ENCODE measurements around the gene GFOD1.
"Not testable (repeated sequence)": the region's sequence is repeated elsewhere in the genome, so short reads cannot be mapped to it uniquely, and the experiment has no call there.

GFOD1 gene

DNA sequence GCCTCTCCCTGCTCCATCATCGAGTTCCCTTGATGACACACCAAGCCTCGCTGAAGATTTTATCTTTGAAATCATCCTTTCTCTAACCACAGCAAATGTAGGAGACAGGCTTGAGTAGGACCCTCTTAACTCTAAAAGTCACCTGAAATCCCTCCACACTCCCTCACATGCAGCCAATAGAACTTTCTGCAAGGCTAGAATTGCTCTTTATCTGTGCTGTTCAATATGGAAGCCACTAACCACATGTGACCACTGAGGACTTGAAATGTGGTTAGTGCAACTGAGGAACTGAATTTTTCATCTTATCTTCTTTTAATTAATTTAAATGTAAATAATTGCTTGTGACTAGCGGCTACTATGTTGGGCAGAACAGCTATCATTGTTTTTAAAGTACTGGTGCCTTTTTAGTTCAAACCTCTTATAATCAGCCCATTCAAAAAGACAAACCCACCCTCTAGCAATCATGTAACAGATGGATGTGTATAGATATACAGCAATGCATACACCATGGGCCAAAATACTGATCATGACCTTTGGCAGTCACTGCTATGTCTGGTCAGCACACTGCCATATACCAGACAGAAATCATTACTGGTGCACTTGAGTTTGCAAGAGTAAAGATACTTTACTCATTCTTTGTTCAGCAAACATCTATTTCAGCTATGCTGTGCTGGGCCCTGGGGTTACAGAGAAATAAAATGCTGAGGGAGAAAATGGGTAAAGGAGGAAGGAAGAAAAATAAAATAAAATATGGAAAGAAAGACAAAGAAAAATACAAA lies 50.0 kb downstream of the GFOD1 start:
- no peak for DNase-seq

DNA sequence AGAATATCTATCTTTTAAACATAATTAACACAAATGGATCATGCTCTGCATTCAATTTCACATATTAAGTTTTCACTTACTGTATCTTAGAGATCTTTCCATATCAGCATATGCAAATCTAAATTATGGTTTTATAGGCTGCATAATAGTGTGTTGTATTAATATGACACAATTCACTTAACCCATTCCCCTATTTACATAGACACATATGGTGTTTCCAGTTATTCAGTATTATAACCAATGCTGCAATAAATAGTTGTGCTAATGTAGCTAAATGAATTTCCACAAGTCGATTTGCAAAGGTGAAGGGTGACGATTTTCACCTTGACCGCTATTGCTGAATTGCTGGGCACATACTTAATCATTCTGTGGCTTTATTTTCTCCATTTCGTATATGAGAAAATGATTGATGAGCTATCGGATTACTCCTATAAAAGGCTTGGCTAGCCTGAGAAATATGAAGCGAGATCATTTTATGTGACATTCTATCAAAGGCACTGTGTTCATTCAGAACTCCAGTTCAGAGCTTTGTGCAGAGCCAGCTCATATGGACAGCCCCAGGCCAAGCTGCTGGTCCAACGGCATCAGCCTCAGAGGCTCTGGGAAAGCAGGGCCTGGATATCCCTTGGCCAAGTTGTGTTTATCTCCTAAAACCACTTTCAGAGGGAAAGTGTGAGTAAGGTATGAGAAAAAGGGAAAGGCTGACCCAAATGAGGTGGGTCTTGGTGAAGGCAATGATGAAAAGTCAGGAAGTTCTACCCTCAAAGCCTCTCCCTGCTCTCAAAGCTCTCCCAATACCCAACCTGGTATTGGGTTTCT lies 50.8 kb downstream of the GFOD1 start:
- DNase-seq: no peak

DNA sequence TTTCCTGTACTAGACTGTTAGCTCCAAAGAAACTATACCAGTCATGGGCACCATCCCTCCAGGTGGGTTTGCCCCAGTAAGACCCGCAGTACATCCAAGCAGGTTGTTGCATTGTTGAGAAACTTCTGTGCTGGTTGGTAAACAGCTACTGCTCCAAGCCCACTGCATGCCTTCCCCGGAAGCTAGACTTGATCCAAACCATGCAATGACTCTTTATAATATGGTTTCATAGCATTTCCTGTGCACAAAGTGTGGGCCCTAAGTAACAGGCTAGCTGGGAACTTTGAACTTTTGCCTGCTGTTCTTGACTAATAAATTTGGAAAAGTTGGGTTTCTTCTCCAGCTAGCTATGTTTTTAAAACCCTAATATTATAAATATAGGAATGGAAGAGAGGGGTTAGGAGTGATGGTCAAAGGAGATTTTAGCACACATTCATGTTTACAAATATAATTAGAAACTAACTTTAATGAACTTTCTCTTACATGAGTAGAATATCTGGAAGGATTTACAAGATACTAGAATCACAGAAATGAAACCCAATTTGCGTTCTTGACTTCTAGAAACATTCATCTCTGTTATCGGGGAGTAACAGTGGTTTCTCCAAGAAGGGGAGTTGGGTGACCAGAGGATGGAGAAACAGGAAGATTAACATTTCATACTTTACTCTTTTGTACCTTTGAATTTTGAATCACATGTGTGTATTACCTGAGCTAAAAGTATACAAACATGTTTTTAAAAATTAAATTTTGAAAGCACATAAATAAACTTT lies 51.7 kb downstream of the GFOD1 start:
- DNase-seq: no peak

DNA sequence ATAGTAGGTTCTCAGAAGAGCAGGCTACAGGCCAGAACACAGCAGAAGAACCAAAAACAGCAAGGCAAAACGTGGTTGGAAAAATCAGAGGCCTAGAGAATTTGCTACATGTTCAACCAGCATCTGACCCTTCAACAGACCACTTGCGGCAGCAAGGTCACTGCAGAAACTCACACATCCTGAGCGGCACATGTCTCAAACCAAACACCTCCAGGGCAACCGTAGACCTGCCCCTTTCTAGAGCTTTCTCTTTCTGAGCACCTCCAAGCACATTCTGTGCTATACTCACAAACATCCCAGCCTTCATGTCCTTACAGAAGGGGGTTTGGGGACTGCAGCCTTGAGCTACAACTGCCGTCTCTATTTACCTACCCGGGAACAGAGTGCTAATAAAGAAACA lies 52.6 kb downstream of the GFOD1 start:
- no peak for DNase-seq

DNA sequence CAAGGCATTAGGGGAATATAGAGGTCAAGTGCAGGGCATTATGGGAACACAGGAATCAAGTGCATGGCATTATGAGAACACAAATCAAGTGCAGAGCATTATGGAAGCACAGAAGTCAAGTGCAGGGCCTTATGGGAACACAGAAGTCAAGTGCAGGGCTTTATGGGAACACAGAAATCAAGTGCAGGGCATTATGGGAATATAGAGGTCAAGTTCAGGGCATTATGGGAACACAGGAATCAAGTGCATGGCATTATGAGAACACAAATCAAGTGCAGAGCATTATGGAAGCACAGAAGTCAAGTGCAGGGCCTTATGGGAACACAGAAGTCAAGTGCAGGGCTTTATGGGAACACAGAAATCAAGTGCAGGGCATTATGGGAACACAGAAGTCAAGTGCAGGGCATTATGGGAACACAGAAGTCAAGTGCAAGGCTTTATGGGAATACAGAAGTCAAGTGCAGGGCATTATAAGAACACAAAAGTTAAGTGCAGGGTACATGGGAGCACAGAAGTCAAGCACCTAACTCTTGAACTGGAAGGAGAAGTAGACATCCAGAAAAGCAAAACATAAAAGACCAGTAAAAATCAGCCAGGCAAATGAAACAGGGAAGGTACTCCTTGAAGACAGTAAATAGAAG lies 53.1 kb downstream of the GFOD1 start:
- not testable (repeated sequence) for DNase-seq

DNA sequence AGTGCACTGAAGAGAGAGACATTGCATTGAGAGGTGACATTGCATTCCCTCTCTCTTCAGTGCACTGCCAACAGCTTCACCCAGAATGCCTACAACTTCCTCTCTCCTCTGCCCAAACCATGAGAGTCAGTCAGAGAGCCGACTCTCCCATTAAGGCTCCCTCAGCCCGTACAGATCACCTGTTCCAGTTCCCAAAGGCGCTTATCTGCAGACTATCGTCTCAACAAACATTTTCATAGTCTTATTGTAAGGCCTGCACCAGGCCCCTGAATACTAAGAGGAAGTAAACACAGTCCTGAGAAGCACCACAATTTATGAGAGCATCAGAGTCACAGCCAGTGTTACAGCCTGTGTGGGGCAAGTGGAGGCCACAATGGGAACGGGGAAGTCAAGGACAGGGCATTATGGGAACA lies 53.7 kb downstream of the GFOD1 start:
- DNase-seq: no peak

DNA sequence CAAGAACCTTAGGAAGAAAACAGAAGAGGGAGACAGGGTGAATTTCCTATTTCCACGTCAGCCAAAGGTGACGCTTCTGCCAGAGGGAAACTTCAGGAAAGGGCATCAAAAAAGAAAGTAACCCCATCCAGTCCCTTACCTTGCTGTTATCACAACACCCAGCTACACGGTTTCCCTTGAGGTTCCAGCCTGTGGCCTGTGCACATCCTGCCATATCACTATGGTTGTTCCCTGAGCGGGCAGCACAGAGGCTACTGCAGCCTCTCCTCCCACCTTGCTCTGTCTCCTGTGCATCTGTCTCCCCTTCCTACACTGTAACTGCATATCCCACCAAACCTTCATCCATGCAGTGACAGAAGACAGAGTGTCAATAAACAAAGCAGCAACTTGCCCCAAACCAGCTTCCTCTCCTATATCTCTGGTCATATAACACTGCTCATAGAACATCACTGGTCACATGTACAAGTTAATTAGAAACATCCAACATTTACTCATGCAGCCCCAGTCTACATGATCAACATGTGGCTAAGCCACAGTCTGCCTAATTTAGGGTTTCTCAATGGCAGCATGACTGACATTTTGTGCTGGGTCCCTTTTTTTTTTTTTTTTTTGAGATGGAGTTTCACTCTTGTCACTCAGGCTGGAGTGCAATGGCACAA lies 54.7 kb downstream of the GFOD1 start:
- no peak for DNase-seq

DNA sequence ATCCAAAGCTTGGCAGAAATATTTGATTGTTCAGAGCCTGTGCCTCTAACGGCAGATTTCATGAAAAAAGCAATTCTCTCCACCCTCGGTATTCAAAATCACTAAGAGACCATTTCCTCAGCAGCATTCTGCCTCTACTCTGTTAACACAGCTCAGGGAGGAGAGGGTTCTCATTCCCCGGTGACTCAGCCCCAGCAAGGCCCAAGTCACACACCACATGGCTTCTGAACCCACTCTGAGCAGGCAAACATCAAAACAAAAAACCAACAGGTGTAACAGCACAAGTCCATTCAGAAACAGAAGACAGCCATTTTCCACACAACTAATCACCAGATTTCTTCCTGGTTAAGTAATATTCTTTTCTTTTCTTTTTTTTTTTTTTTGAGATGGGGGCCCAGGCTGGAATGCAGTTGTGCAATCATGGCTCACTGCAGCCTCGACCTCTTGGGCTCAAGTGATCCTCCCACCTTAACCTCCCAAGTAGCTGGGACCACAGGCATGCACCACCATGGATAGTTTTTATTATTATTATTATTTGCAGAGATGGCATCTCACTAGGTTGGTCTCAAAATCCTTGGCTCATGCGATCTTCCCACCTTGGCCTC lies 55.4 kb downstream of the GFOD1 start:
- no peak for DNase-seq

DNA sequence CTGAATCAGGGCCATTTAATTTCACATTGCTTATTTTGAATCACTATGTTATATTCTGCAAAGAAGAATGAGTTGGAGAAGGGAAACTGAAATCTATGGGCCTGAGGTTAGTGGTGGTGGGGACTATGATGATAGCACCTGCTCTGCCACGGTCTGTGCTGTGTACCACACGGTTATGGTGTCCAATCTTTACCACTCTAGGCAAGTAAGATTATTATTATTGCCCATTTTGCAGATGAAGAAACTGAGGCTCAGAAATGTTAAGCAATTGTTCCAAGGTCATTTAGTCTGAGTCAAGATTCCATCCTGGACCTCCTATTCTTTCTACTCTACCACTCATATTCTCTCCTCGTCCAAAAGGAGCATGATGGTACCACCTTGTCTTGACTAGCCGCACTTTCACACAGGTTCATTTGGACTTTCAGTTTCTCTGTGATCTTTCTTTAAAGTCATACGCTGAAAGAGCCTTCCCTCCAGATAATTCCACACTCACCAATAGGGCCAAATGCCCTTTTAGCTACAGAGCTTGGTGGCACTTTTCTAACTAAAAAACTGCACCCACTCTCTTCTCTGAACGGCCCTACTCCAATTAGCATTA lies 56.2 kb downstream of the GFOD1 start:
- DNase-seq: no peak

DNA sequence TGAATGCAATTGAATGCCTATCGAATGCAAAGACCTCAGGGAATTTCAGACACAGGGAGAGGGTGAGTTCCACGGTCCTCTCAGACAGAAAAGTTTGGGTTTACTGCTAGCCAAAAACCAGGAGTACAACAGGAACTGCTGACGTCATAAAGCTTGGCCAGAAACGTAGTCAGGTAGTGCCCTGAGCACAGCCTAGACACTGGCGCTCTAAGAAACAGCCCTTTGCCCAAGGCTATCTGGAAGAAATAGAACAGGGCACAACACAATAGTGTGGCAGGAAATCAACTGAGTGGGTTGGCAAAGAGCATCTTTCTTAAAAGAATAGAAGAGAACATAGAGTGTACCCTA lies 58.0 kb downstream of the GFOD1 start:
- no peak for DNase-seq

DNA sequence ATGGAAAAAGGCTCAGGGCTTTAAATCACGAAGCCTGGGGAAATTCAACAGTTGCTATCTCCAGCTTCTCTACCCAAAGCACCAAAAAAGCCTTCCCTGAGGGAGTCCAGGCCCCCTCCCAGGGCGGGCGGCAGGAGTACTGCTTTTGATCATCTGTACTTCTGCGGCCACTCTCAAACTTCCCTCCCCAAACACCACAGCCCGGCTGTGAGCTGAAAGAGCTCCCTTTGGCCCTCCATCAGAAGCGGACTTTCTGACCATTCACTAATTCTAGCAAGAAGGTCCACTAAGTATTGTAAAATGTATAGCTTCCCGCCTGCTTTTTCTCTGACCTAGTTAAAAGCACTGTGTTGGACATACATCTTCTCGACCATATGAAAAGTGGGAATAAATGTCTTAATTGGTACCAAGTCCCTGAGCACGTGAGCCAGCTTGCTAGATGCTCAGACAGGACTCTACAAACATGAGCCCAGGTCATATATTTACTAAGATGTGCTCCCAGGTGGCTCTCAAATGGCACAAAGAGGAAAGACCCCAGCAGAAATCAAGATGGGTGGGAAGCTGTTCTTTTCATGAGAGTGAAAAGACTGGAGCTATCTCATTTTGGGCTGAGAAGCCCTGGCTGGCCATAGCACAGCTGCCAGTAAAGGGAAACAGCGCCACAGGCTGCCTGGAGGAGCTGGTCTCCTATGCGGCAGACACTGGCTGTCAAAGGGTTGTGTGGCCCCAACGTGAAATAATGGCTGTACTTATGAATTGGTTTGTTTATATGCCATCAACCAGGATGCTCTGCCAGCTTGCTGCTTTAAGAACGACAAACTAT lies 58.6 kb downstream of the GFOD1 start:
- DNase-seq: no peak

DNA sequence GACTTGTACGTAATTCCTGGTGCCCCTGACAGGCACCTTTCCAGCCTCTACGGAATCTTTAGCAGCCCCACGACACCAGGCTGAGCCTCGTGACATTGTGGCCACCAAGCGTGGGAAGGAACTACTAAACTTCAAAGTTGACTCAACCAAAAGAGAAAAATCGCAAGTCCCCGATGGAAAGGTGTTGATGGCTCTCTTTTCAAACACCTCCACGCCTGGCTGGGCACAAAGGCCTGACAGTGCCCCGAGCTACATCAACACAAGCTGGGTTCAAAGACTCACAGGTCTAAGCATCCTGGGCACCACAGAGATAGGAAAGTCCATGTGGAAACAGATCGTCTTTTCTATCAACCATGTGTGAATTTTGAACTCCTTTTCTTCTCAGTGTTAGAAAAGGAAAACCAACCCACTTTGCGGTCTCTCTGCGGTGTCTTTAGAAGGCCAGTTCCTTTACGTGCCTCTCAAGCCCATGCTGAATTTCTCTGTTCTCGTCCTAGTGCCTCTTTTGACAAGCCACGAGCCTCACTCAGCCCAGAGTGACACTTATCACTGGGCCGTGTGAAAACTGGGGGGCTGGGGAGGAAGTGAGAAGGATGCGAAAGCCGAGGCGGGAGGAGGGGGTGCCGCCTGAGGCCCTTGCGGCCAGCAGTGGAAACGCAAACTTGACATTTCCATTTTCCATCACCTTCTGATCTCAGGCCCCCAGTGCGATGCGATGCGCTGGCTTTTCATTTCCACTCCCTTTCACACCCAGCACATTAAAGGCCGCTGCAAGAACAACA lies 59.4 kb downstream of the GFOD1 start:
- DNase-seq: no peak

DNA sequence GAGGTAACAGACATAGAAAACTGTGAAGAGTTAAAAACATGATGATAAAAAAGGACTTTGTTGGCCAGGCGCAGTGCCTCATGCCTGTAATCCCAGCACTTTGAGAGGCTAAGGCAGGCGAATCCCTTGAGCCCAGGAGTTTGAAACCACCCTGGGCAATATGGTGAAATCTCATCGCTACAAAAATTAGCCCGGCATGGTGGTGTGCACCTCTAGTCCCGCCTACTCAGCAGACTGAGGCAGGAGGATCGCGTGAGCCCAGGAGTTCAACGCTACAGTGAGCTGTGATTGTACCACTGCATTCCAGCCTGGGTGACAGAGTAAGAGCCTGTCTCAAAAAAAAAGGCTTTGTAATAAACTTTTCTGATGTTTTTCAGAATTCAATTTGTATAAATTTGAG lies 60.1 kb downstream of the GFOD1 start:
- no peak for DNase-seq

DNA sequence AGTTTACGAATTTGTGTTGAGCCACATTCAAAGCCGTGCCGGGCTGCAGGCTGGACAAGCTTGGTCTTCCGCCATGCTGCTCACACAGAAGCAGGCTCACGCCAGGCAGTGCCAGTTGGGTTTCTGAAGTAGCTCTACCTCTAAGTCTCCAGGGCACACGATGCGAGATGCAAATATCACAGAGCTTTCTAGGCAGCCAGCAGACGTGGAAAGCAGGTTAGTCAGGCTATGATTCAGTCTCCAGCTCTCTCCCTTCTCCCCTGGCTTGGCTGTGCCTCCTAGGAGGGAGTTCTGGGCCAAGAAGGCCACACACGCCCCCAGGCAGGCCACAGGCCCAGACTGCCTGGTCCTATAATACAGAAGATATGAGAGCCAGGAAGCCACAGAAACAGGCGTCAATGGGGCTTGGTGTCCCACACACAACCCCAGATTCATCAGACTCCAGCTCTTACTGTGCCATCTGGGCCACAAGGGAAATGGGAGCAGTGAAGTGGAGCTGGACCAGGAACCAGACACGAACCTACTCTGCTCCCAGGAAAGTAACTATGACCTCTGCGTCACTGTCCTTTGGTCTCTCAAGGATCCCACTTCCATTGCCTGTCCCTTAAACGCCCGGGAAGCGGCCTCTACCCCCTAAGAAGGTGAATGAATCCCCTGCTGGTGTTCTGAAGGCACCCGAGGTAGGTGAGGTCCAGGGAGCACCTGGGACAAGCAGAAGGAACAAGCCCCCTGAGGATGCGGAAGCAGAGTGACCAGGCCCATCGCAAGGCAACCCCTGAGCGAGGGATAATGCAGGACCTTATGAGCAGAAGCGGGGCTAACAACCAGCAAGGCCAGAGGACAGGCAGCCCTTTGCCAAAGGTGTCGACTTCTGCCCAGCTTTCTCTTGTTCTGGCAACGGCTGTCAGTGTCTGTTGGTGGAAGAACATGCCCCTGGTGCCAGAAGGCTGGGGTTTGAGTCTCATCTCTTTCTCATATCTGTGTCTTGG lies 61.2 kb downstream of the GFOD1 start:
- DNase-seq: no peak

DNA sequence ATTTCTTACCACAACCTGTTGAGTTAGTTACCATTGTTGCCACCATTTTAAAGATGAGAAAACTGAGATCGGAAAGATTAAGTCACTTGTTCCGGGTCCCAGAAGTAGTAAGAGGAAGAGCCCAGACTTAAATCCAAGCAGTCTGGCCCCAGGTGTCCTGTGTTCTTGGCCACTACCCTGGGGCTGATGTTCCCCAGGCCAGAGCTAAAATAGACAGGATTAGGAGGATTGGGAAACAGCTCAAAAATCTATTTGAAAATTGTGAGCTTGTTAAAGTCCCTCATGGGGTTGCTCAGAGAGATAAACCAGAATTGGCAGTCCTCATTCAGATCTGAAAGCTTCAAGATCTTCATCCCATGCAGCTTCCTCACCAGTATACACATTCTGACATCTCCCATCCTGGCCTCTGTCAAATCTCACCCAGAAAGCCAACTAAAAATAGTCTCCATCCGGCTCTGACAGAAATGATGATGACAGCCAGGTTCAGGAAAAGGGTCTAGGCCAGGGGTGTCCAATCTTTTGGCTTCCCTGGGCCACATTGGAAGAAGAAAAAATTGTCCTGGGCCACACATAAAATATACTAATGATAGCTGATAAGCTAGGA lies 62.0 kb downstream of the GFOD1 start:
- DNase-seq: no peak

DNA sequence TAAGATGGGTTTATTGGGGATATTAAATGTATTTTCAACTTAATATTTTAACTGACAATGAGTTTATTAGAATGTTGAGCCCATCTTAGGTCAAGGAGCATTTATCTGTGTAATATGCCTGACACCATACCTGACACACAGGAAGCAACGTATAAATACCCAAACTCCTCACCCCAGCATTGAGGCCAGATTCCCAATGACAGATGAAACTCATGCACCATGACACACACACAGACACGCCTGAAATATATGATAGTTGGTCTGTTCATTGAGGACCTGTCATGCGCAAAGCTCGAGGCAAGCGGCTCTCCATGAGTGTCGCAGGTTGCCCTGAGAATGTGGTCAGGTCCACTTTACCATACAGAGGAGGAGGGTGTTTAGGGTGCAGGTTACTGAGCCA lies 64.1 kb downstream of the GFOD1 start:
- no peak for DNase-seq

DNA sequence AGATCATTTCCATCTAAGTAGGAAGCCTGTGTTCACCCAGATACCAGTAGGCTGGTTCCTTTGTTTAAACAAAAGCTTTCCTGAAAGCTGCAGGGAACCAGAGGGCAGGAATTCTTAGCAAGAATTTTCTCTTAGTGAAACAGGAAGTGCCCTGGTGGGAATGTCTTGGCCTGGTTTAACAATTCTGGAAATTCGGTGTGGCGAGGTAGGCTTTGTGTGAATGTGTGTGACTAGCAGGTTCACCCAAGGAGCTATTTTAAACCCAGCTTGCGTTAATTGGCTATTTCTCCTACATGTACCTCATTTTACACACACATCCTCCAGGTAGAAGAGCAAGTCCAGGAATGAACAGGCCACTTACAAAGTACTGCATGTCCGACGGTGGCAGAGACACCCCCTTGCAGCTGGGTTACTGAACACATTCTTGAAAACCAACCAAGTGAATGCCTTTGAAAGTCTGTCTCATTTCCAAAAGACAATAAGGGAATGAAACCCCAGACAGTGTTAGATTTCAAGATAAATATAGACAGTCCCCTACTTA lies 64.6 kb downstream of the GFOD1 start:
- DNase-seq: no peak

Measured in cortex of kidney (tissue), 1 donor.